ENCODE measurements around the gene PLXNA1.

GRCh38 chr3:126934991-126935390 lies 47.9 kb upstream of the PLXNA1 start:
- TF ChIP-seq ESRRG (CRISPR knock-in tag; IDR thresholded peaks at IDR 0.05) (no peak), PATZ1 (CRISPR knock-in tag; IDR thresholded peaks at IDR 0.05; ENCODE audit: borderline replicate concordance) (no peak), OSR1 (CRISPR knock-in tag; IDR thresholded peaks at IDR 0.05) (no peak), GLIS3 (CRISPR knock-in tag; IDR thresholded peaks at IDR 0.05) (no peak), SNAI2 (CRISPR knock-in tag; IDR thresholded peaks at IDR 0.05) (no peak), ZC3H10 (CRISPR knock-in tag; IDR thresholded peaks at IDR 0.05) (no peak), ZNF565 (CRISPR knock-in tag; conservative IDR thresholded peaks at IDR 0.05; ENCODE audit: low read depth) (no peak), TCF4 (CRISPR knock-in tag; IDR thresholded peaks at IDR 0.05; ENCODE audit: borderline replicate concordance) (no peak), ZFP30 (CRISPR knock-in tag; IDR thresholded peaks at IDR 0.05) (no peak), TSHZ2 (CRISPR knock-in tag; IDR thresholded peaks at IDR 0.05) (no peak), ARNTL (CRISPR knock-in tag; IDR thresholded peaks at IDR 0.05; ENCODE audit: borderline replicate concordance, low read depth) (no peak)
